Heart left ventricle (tissue), 13 donors: ENCODE results near the gene DOHH.

Experiments
- POLR2A ChIP-seq, 2 donors: fragments of 450-650 bp; IDR thresholded peaks; one replicate each; pipeline ENCODE4 v1.6.1; 2017; ENCODE audit warnings: antibody characterized with exemption in 2 of 2, mild to moderate bottlenecking in 2 of 2, moderate library complexity in 2 of 2
- TF ChIP-seq, protein P1 (sequence below), 12 donors: fragments of 200-600 bp; sonication (generic) in 4 of 12; IDR thresholded peaks; one replicate each; pipeline versions ENCODE4 v1.5.0 to v1.8.0; 2018 to 2022; ENCODE audit warnings: antibody characterized with exemption in 12 of 12, mild to moderate bottlenecking in 5 of 12
- donor health status: ischemic (EF 13 %, LVEDD 7.1; RV severe dilation, severe dysfunction).
- donor health status: DM: no; HTN: yes; CAD: no.
- donor health status: DM: no; HTN: no; CAD: no.
- donor health status: ischemic (EF 25% LVEDD 6.9; RV normal size, moderate dysfunction).
- donor health status: ischemic (EF 25% LVEDD 5.7; RV mildly dilated, moderate dysfunction).
- donor health status: ischemic (EF 35%, LVEDD 5.7; RV mildly dilated, moderate dysfunction).
- donor health status: nonischemic (EF 11% LVEDD 7.7; RV severe dilation, severe dysfunction).
- donor health status: DM: yes; HTN: yes; CAD: no.
- donor health status: PGD.
- donor health status: ischemic (EF 29% LVEDD 5.4; RV normal size, mild dysfunction).
- donor health status: nonischemic (EF 23%, LVEDD 6.1; RV moderate dilation, normal function).

DNA sequence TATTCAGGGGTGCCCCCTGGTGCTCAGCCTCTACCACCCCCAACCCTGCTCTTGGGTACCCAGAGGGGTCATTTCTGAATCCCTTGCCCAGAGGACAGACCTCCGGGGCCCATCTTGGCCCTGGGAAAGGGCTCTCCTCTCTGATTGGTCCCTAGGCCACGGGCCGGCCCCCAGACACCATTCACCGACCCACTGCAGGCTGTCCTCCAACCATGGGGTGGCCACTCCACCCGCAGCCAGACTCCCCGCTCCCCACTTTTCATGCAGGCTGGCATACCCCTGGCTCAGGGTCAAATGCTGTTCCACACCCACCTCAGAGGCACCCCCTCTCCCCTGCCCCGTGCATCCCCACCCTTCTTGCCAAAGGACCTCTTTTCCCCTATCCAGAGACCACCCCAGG, 34.9 kb downstream of the DOHH start:
- TF ChIP-seq, protein P1, sequence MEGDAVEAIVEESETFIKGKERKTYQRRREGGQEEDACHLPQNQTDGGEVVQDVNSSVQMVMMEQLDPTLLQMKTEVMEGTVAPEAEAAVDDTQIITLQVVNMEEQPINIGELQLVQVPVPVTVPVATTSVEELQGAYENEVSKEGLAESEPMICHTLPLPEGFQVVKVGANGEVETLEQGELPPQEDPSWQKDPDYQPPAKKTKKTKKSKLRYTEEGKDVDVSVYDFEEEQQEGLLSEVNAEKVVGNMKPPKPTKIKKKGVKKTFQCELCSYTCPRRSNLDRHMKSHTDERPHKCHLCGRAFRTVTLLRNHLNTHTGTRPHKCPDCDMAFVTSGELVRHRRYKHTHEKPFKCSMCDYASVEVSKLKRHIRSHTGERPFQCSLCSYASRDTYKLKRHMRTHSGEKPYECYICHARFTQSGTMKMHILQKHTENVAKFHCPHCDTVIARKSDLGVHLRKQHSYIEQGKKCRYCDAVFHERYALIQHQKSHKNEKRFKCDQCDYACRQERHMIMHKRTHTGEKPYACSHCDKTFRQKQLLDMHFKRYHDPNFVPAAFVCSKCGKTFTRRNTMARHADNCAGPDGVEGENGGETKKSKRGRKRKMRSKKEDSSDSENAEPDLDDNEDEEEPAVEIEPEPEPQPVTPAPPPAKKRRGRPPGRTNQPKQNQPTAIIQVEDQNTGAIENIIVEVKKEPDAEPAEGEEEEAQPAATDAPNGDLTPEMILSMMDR (IDR thresholded peaks at IDR 0.05) = no peak
- no peak for TF ChIP-seq POLR2A (IDR thresholded peaks at IDR 0.05)
